ENCODE data around the gene C13orf46. TPM values are rescaled to one million over a fixed set of nuclear protein-coding genes. Genes with fewer than 3 reads are reported as not detected.

Gene C13orf46
- total RNA-seq, 1 donor from 2014 or later: not detected

- DNase-seq (ENCODE audit: low spot score): no peak
- Histone ChIP-seq H2AFZ (replicated peaks) (no peak overlapping the region), H3K4me1 (peaks cover 7% of the 10 kb centered on the region), H3K4me2 (no peak overlapping the region), H3K27ac (no peak overlapping the region), H3K9me3 (ENCODE audit: low read depth) (no peaks in the 10 kb centered on the region), H4K20me1 (ENCODE audit: low read depth) (no peaks in the 10 kb centered on the region), H3K36me3 (no peaks in the 10 kb centered on the region), H3K79me2 (ENCODE audit: low read depth) (no peaks in the 10 kb centered on the region), H3K27me3 (no peaks in the 10 kb centered on the region), H3F3A (ENCODE audit: low read depth) (no peaks in the 10 kb centered on the region), H3K4me3 (no peak overlapping the region), H3K9ac (no peak overlapping the region)
- Mint-ChIP-seq H3K4me1 (peaks cover 24% of the 10 kb centered on the region), H3K4me3 (no peak overlapping the region), H3K36me3 (no peaks in the 10 kb centered on the region), H3K9me3 (peaks cover 2% of the 10 kb centered on the region), H3K27ac (no peak overlapping the region), H3K27me3 (ENCODE audit: insufficient read depth, low read depth) (peaks cover 2% of the 10 kb centered on the region)
- no peak for TF ChIP-seq CTCF (IDR thresholded peaks at IDR 0.05)
- no peak for TF ChIP-seq EZH2 (IDR thresholded peaks at IDR 0.05)
- TF ChIP-seq EZH2phosphoT487 (IDR thresholded peaks at IDR 0.05): no peak
These were observed 31.2 kb downstream of the C13orf46 start for GRCh38 chr13:113942591-113943103.

- no peak overlapping the region for H3K9ac ChIP-seq
- H2AFZ ChIP-seq (replicated peaks): no peak overlapping the region
- H3K9me3 ChIP-seq (ENCODE audit: low read depth): no peaks in the 10 kb centered on the region
- Mint-ChIP-seq H3K27ac (no peak overlapping the region), H3K9me3 (peaks cover 2% of the 10 kb centered on the region), H3K4me3 (no peak overlapping the region), H3K27me3 (ENCODE audit: insufficient read depth, low read depth) (peaks cover 2% of the 10 kb centered on the region), H3K36me3 (no peaks in the 10 kb centered on the region), H3K4me1 (peaks cover 32% of the 10 kb centered on the region)
- H3K4me2 ChIP-seq: no peak overlapping the region
- no peaks in the 10 kb centered on the region for H3F3A ChIP-seq (ENCODE audit: low read depth)
- H3K79me2 ChIP-seq (ENCODE audit: low read depth): no peaks in the 10 kb centered on the region
- DNase-seq (ENCODE audit: low spot score): no peak
- no peak for TF ChIP-seq EZH2phosphoT487 (IDR thresholded peaks at IDR 0.05)
- no peak for TF ChIP-seq EZH2 (IDR thresholded peaks at IDR 0.05)
- TF ChIP-seq CTCF (IDR thresholded peaks at IDR 0.05): no peak
- peaks cover 8% of the 10 kb centered on the region for H3K4me1 ChIP-seq
- no peak overlapping the region for H3K27ac ChIP-seq
- no peaks in the 10 kb centered on the region for H3K36me3 ChIP-seq
- no peaks in the 10 kb centered on the region for H3K27me3 ChIP-seq
- no peaks in the 10 kb centered on the region for H4K20me1 ChIP-seq (ENCODE audit: low read depth)
- H3K4me3 ChIP-seq: no peak overlapping the region
These were observed 32.2 kb downstream of the C13orf46 start for GRCh38 chr13:113941571-113942191.

- Histone ChIP-seq H3K4me3 (no peak overlapping the region), H3K79me2 (ENCODE audit: low read depth) (no peaks in the 10 kb centered on the region), H3K36me3 (no peaks in the 10 kb centered on the region), H3K9me3 (ENCODE audit: low read depth) (no peaks in the 10 kb centered on the region), H3K27me3 (no peaks in the 10 kb centered on the region), H3F3A (ENCODE audit: low read depth) (no peaks in the 10 kb centered on the region), H4K20me1 (ENCODE audit: low read depth) (no peaks in the 10 kb centered on the region), H2AFZ (replicated peaks) (no peak overlapping the region), H3K9ac (no peak overlapping the region), H3K27ac (no peak overlapping the region), H3K4me2 (no peak overlapping the region), H3K4me1 (peaks cover 17% of the 10 kb centered on the region)
- Mint-ChIP-seq H3K4me3 (no peak overlapping the region), H3K27ac (no peak overlapping the region), H3K36me3 (no peaks in the 10 kb centered on the region), H3K9me3 (peaks cover 2% of the 10 kb centered on the region), H3K4me1 (peaks cover 47% of the 10 kb centered on the region), H3K27me3 (ENCODE audit: insufficient read depth, low read depth) (peaks cover under 1% of the 10 kb centered on the region)
- TF ChIP-seq EZH2phosphoT487 (IDR thresholded peaks at IDR 0.05) (no peak), CTCF (IDR thresholded peaks at IDR 0.05) (no peak), EZH2 (IDR thresholded peaks at IDR 0.05) (no peak)
- no peak for DNase-seq (ENCODE audit: low spot score)
These were observed 34.0 kb downstream of the C13orf46 start for GRCh38 chr13:113939944-113940297.
